Esophagus muscularis mucosa (tissue), 3 donors: Measurements from ENCODE around the gene SFPQ.

Experiments
- CTCF ChIP-seq, 3 experiments: fragments of 200-600 bp in 2 of 3; fragments of 450-650 bp in 1 of 3; sonication (generic) in 2 of 3; IDR thresholded peaks; one replicate each; pipeline ENCODE4 v1.5.1; 2017 to 2019; ENCODE audit warnings: antibody characterized with exemption in 3 of 3, mild to moderate bottlenecking in 2 of 3, moderate library complexity in 1 of 3
- POLR2A ChIP-seq: fragments of 450-650 bp; IDR thresholded peaks from one replicate; pipeline ENCODE4 v1.6.1; 2017; ENCODE audit warnings: antibody characterized with exemption, moderate library complexity, mild to moderate bottlenecking, low read depth
- POLR2AphosphoS5 ChIP-seq, 2 donors: sonication (generic); formaldehyde crosslinking; IDR thresholded peaks; one replicate each; pipeline ENCODE4 v1.6.1; 2017; ENCODE audit warnings: antibody characterized with exemption in 2 of 2

- TF ChIP-seq POLR2A (no peak), CTCF (IDR thresholded peaks at IDR 0.05) (peak in 1 of 3 experiments; percentile 21), POLR2AphosphoS5 (IDR thresholded peaks at IDR 0.05) (no peak)
Measured at GRCh38 chr1:35220976-35221375, 28.0 kb upstream of the SFPQ start.
